ENCODE measurements around the gene OSBPL2.

Gene OSBPL2

GRCh38 chr20:62315773-62316172, 77.5 kb downstream of the OSBPL2 start:
- no peak for DNase-seq

GRCh38 chr20:62316331-62317166, 78.2 kb downstream of the OSBPL2 start:
- no peak for DNase-seq

DNA sequence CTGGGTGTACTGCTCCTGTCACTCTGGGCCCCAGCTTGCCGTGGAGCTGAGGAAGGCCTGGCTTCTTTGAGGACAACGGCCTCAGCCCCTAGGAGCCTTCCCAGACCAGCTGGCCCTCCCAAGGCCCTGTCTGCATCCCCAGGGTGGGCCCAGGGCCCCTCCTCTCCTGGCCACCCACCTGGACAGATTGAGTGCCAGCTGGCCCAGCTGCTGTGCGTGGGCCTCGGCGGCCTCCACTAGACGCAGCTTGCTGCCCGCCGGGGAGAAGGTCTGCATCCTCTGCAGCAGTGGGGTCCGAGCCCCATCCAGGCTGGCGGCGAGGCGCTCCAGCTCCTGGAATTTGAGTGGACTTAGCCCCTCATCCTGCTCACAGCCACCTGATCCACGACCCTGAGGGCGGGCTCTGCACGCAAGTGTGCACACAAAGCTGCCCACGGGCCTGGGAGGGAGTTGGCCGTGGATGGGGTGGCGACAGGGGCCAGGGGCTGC, 78.9 kb downstream of the OSBPL2 start:
- DNase-seq: no peak

- DNase-seq: no peak
Measured at GRCh38 chr20:62318400-62319345, 80.4 kb downstream of the OSBPL2 start.

DNA sequence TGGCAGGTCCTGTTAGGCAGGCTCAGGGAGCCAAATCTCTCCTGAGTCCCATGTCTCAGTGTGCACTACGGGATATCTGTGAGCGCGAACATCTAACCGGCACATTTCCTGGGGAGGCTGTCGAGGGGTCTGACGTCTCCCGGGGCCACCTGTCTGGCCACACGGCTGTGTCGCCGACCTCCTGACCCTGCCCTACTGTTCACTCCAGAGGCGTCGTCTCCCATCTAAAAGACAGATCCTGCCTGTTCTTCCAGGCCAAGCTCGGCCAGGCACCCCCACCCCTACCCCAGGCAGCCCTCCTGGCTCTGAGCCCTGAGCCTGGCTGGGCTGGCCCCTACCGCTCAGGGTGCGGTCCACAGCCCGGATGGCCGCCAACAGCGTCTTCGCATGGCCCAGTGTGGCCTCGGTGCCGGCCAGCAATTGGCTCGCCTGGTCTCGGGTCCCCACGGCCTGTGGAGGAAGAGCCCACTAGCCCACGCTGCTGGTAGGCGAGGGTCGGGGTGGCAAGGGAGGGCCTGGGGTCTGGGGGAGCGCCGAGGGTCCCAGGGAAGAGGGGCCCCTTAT, 81.1 kb downstream of the OSBPL2 start:
- DNase-seq: no peak

DNA sequence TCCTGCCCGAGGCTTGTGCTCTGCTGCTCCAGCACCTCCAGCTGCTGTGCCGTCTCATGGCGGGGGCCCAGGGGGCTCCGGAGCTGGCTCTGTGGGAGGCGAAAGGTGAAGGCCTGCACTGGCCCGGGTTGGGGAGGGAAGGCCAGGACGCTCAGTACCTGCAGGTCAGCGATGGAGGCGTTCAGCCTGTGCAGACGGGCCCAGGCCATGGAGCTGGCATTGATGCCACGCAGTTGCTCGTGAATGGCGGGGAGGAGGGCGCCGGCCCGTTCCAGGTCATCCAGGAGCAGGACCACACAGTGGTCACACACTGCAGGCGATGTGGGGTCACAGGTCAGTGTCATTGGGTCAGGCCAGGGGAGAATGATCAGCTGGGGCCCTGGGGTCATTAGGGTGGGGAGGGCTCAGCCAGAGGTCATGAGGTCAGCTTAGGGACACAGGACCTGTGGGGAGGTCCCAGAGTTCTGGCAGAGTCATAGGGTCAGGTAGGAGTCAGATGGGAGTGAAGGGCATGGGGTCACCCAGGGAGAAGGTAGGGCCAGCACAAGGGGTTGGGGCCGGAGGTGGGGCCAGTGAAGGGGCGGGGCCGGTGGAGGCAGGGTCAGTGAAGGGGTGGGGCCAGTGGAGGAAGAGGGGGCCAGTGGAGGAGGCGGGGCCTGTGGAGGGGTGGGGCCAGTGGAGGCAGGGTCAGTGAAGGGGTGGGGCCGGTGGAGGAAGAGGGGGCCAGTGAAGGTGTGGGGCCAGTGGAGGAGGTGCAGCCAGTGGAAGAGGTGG, 82.4 kb downstream of the OSBPL2 start:
- DNase-seq: no peak

GRCh38 chr20:62321521-62321948, 83.2 kb downstream of the OSBPL2 start:
- no peak for DNase-seq

DNA sequence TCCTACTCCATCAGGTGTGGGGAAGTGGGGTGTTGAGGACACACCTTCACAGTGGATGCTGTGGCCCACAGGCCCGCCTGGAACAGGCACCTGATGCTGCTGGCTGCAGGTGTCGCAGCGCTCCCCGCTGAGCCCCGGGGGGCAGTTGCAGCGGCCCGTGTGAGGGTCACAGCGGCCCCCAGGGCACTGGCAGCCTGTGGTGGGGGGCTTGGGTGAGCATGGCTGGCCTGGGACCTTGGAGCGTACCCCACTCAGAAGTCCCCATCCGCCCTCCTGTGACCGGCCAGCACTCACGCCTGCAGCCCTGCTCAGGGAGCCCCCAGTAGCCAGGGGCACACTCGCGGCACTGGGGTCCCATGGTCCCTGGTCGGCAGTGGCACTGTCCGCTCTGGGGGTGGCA, 83.7 kb downstream of the OSBPL2 start:
- no peak for DNase-seq

GRCh38 chr20:62322492-62323041, 84.2 kb downstream of the OSBPL2 start:
- no peak for DNase-seq

DNA sequence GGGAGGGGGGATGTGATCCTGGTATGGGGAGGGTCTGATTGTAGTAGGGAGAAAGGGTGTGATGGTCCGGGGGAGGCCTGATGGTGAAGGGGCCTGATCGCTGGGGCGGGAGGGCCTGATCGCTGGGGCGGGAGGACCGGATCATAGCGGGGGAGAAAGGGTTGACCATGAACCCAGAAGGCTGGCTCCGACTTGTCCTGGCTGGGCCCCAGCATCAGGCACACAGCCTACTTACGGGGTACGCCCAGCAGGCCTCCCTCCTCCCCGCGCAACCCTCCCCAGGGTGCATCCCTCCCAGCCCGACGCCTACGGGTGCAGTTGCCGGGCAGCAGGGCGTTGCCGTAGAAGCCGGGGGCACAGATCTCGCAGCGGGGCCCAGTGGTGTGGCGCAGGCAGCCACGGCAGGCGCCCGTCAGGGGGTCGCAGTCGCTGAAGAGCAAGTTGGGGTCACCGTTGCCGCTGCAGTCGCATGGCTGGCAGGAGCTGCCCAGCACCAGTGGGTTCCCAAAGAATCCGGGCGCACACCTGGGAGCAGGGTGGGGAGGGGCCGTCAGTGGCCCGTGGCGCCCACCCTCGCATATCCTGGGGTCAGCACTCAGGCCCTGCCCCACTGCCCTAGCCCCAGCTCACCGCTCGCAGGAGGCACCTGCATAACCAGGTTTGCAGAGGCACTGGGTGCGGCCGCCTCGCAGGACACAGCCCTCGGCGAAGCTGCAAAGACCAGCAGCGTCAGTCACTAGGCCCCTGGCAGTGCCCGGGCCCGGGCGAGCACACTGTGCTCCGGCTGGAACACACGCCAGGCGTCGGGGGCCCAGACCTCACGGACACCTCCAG, 85.0 kb downstream of the OSBPL2 start:
- no peak for DNase-seq

DNA sequence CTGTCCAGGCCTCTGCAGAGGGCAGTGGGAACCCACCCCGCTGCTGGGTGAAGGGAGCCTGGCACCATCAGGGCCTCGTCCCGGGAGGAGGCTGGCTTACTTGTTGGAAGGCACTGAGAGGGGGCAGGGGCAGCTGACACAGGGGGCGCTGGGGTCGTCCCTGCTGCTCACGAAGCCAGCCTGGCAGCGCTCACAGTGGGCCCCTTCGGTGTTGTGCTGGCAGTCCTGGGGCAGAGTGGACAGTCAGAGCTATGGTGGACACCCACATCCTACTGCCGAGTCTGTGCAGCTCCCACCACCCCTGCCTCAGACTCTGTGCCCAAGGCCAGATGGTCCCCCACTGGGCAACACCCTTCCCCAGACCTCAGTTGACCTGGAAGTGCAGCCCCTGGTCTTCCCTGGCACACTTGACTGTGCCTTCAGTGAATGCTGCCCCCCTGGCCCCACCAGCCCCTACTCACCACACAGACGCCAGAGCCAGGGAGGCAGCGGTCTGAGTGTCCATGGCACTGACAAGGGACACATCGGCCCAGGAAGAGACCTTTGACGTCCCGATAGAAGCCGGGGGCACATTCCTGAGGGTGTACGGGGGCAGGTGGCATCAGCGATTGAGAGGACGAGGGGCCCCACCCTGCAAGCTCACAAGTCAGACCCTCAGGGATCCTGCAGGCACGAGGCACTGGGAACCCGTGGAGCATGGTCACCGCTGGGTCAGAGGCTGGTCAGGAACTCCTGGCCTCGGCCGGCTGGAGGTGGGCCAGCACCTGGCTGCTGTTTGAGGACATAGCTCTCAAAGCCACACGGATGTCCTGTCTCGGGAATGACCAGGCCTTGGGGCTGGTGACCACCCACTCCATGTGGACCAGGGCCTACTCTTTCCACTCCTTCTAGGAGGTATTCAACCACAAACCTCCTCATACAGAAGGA, 85.9 kb downstream of the OSBPL2 start:
- DNase-seq: no peak

DNA sequence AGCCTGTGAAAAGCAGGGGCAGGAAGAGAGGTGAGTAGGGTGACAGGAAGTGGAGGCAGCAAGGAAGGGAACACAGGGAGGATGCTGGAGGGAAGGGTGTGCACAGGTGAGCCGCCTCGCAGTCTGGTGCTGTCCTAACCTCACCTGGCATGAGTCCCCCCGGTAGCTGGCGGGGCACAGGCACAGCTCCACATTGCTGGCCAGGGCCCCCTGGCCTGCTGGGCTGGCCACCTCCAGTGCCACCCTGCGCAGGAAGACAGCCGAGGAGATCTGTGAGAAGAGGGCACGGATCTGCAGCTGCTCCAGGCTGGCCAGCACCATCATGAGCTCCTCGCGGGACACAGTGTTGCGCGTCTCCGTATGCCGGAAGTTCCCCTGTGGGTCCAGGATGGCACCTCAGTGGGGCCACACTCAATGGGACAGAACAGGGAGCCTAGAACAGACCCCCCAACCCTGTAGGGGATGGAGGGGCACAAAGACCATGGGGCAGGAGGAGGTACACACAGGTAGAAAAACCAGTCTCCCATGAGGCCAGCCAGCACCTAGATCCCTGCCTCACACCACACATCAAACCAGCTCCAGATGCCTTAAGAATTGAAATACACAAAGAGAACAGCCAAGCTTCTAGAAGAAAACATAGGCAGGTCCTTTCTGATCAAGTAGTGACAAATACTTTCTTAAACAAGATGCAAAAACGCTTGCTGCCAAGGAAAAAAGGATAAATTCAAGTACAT, 87.0 kb downstream of the OSBPL2 start:
- DNase-seq: no peak

- DNase-seq: no peak
Measured at GRCh38 chr20:62326559-62326958, 88.2 kb downstream of the OSBPL2 start.

- DNase-seq: no peak
Measured at GRCh38 chr20:62326959-62327725, 88.8 kb downstream of the OSBPL2 start.

DNA sequence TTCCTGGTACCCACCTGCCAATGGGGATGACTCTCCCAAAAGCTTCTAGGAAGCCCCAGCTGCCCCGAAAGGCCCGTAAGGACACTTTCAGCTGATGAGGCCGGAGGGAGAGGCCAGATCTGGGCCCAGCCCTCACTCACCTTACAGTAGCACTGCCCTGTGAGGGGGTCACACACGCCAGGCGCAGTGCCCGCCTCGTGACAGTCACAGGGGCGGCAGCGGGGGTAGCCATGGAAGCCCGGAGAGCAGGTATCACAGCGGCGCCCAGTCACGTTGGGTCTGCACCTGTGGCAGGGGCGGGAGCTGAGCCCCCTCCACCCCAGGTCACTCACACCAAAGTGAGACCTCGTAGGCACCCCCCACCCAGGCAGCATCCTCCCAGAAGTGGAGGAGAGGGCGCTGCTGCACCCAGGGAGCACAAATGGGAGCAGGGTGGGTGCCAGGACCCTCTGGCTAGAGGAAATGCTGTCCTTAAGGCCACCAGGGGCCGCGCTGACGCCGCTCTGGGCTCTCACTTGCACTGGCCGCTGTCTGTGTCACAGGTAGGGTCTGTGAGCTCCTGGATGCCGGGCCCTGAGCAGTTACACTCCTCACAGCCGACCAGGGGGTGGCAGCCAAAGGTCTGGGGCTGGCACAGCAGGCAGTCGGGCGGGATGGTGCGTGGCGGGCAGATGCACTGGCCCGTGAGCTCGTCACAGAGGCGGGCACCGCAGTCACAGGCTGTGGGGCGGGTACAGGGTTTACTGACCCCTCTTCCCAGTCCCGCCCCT, 89.6 kb downstream of the OSBPL2 start:
- DNase-seq: no peak

- no peak for DNase-seq
Measured at GRCh38 chr20:62328684-62329388, 90.5 kb downstream of the OSBPL2 start.
